Measurements from ENCODE around the gene SIAH2. TPM values are rescaled to one million over a fixed set of nuclear protein-coding genes. Genes with fewer than 3 reads are reported as not detected.

SIAH2 gene
- total RNA-seq, 1 donor from 2014 or later, result 23.0 TPM

DNA sequence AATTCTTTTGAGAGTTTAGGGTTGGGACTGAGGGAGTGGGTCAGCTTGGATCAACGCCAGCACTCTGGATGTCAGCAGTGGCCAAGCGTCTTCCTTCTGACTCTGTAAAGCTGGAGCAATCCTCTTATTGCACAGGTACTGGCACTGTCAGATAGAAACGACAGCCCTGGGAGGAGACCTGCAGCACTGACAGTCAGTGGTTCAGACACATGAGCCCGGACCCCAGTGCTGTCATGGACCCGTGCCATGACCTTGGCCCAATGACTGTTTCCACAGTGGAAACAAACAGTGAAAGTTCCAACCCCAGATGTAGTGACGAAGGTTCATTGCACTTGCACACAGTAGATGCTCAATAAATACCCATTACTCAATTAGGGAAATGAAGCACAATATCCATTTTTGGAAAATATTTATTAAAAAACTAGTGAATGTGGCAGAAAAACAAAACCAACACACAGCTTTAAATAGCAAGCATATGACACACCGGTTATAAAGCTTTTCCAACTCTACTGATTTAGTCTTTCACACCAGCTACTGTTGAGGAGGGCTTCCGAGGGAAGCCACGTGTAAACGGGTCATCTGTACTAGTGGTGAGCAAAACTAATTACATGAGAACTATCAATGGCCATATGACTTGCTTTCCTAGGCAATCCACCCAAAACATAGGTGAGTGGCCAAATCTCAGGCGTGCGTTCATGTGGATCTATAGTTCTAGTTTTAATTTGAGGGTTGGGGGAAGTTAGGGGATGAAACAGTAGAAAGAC lies 22.1 kb downstream of the SIAH2 start:
- H3K9me3 ChIP-seq (replicated peaks), result no peaks in the 10 kb centered on the region
- no peak for DNase-seq
- intact Hi-C loops (cut with micrococcal nuclease), result no loop called here
- no peaks in the 10 kb centered on the region for H3K27me3 ChIP-seq (ENCODE audit: low read depth)
- TF ChIP-seq, protein P1, sequence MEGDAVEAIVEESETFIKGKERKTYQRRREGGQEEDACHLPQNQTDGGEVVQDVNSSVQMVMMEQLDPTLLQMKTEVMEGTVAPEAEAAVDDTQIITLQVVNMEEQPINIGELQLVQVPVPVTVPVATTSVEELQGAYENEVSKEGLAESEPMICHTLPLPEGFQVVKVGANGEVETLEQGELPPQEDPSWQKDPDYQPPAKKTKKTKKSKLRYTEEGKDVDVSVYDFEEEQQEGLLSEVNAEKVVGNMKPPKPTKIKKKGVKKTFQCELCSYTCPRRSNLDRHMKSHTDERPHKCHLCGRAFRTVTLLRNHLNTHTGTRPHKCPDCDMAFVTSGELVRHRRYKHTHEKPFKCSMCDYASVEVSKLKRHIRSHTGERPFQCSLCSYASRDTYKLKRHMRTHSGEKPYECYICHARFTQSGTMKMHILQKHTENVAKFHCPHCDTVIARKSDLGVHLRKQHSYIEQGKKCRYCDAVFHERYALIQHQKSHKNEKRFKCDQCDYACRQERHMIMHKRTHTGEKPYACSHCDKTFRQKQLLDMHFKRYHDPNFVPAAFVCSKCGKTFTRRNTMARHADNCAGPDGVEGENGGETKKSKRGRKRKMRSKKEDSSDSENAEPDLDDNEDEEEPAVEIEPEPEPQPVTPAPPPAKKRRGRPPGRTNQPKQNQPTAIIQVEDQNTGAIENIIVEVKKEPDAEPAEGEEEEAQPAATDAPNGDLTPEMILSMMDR (IDR thresholded peaks at IDR 0.05; ENCODE audit: borderline replicate concordance), result no peak
- H3K4me3 ChIP-seq, result no peak overlapping the region
- peaks cover 77% of the 10 kb centered on the region for H3K4me1 ChIP-seq
- peaks cover 16% of the 10 kb centered on the region for H3K36me3 ChIP-seq
- peak overlapping the region; percentile 28 for H3K27ac ChIP-seq (replicated peaks)

DNA sequence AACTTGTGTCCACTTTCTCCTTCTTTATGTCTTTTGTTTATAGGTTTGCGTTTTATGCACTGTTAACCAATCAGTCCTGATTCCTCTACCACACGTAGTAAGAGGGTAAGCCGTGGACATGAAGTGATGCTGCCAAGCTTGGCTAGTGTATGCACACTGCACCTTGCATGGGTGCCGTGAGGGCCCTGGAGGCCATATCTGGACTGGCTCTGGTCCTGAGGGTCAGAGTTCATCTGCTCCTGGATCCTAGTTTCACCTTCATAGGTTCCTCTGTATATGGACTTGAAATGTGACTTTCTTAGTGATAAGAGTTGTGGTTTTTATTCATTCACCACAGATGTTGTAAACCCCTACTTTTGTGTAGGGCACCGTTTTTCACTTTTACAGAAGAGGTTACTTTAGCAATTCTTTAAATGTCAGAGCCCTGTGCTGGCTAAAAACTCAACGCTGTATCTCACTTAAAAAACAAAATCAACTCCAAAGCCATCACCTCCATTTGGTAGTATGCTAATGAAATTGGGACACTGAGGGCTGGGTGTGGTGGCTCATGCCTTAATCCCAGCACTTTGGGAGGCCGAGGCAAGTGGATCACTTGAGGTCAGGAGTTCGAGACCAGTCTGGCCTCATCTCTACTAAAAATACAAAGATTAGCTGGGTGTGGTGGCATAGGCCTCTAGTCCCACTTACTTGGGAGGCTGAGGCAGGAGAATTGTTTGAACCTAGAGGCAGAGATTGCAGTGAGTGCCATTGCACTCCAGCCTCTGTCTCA lies 22.9 kb downstream of the SIAH2 start:
- DNase-seq, result no peak
- Histone ChIP-seq H3K4me1 (peaks cover 81% of the 10 kb centered on the region), H3K27ac (replicated peaks) (no peak overlapping the region), H3K9me3 (replicated peaks) (no peaks in the 10 kb centered on the region), H3K27me3 (ENCODE audit: low read depth) (no peaks in the 10 kb centered on the region), H3K4me3 (no peak overlapping the region), H3K36me3 (peaks cover 16% of the 10 kb centered on the region)
- TF ChIP-seq, protein P1 (IDR thresholded peaks at IDR 0.05; ENCODE audit: borderline replicate concordance), result no peak
- intact Hi-C loops (cut with micrococcal nuclease), result no loop called here

DNA sequence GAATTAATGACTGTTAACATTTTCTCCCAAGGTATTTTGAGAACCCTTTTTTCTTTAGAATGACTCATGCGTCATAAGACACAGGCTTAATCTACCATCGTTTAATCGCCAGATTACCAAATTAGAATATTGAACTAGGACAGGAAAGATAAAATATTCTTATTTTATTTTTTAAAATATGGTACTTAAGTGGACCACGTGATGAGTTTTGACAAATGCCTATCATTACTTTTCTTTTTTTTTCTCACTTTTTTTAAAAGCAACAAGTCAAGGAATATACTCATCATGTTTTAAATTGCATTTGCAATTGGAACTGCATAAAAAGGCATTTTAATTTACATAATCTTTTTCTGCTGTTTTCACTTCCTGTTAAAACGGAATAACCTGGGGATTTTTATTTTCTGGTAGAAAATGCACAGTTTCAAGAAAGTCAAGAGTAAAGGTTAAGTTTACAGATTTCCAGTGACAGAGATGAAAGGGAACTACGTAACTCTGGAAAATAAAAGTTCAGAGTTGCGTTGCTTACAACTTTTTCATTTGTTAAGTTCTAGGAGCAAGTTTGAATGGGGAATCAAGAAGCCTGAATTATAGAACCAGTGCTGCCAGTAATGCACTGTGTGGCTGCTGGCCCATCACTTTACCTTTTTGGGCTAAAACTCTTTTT lies 23.6 kb downstream of the SIAH2 start:
- intact Hi-C loops (cut with micrococcal nuclease), result no loop called here
- H3K4me1 ChIP-seq, result peaks cover 81% of the 10 kb centered on the region
- no peak overlapping the region for H3K27ac ChIP-seq (replicated peaks)
- peaks cover 16% of the 10 kb centered on the region for H3K36me3 ChIP-seq
- TF ChIP-seq, protein P1 (IDR thresholded peaks at IDR 0.05; ENCODE audit: borderline replicate concordance), result no peak
- H3K27me3 ChIP-seq (ENCODE audit: low read depth), result no peaks in the 10 kb centered on the region
- no peaks in the 10 kb centered on the region for H3K9me3 ChIP-seq (replicated peaks)
- H3K4me3 ChIP-seq, result no peak overlapping the region
- DNase-seq, result no peak

DNA sequence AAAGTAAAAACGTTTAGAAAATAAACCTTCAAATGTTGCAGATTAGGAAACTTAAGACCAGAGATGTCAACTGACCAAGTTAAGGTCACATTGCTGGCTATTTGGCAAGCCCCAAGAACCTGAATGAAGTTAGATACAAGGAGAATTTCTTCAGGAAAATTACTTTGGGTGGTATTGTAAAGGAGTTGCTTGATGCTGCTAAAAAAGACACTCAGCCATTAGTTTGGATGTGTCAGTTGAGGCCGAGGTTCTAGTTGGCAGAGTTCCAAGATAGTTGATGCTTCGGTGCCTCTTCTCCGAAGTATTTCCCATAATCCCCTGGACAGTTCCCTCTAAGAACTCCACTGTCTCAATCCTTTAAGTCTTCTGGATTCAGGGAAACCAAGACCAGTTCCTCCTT lies 24.3 kb downstream of the SIAH2 start:
- Histone ChIP-seq H3K36me3 (peaks cover 16% of the 10 kb centered on the region), H3K4me1 (peaks cover 81% of the 10 kb centered on the region), H3K27ac (replicated peaks) (peak overlapping the region; percentile 2), H3K9me3 (replicated peaks) (no peaks in the 10 kb centered on the region), H3K27me3 (ENCODE audit: low read depth) (no peaks in the 10 kb centered on the region), H3K4me3 (no peak overlapping the region)
- DNase-seq, result no peak
- intact Hi-C loops (cut with micrococcal nuclease), result no loop called here
- TF ChIP-seq, protein P1 (IDR thresholded peaks at IDR 0.05; ENCODE audit: borderline replicate concordance), result no peak

DNA sequence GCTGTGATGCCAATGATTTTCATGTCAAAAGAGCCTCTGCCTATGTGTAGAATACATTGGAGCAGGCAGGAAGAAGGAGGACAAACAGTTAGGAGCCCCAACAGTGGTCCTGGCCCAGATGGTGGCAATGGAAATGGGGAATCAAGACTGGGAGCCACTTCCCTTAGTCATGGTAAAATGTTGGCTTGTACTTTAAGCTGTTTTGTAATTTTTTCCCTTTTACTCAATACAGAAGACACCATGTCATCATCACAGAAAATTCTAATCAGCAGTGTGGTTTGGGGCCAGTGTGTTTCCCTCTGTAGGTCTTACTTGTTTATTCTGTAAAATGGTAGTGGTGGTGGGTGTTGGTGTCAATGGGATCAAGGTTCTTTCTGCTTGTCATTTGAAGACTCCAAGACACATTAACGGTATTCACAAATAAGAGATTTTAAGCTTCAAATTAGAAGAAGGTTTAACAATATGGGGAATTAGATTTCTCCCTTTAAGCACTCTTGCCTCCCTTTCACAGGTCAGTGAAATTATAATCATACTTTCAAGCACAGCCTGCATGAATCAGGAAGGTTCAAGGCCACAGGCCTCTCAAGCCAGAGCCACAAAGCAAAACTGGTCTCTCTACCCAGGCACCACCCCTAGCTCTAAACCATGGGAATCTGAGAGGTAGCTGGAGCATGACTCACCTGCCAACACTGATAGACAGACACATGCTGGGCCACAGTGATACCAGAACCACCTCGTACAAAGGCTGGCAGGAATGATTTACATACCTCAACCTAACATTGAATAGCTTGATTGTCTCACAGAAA lies 24.9 kb downstream of the SIAH2 start:
- Histone ChIP-seq H3K9me3 (replicated peaks) (no peaks in the 10 kb centered on the region), H3K27ac (replicated peaks) (peak overlapping the region; percentile 2), H3K27me3 (ENCODE audit: low read depth) (no peaks in the 10 kb centered on the region), H3K4me3 (no peak overlapping the region), H3K4me1 (peaks cover 81% of the 10 kb centered on the region), H3K36me3 (peaks cover 16% of the 10 kb centered on the region)
- TF ChIP-seq, protein P1 (IDR thresholded peaks at IDR 0.05; ENCODE audit: borderline replicate concordance), result no peak
- DNase-seq, result no peak
- intact Hi-C loops (cut with micrococcal nuclease), result no loop called here

Measured in left ventricle myocardium inferior (tissue), 1 donor.